Measurements from ENCODE around the gene PAX7.

- no peak for TF ChIP-seq CTCF (conservative IDR thresholded peaks at IDR 0.05; ENCODE audit: low read depth in 2 of 2)
- TF ChIP-seq EZH2 (IDR thresholded peaks at IDR 0.05; ENCODE audit: low read depth, unreplicated experiment): no peak
- no peak for TF ChIP-seq REST (IDR thresholded peaks at IDR 0.05; ENCODE audit: unreplicated experiment)
- TF ChIP-seq CREB1 (CRISPR knock-in tag; IDR thresholded peaks at IDR 0.05; ENCODE audit: low read depth): no peak
- TF ChIP-seq POLR2AphosphoS5 (IDR thresholded peaks at IDR 0.05; ENCODE audit: low read depth): no peak
- no peak for TF ChIP-seq JUNB (IDR thresholded peaks at IDR 0.05; ENCODE audit: unreplicated experiment)
- TF ChIP-seq ZNF114 (CRISPR knock-in tag; IDR thresholded peaks at IDR 0.05): no peak
- no peak for TF ChIP-seq STAT1 (IDR thresholded peaks at IDR 0.05; ENCODE audit: unreplicated experiment)
- TF ChIP-seq EZH2phosphoT487 (IDR thresholded peaks at IDR 0.05; ENCODE audit: unreplicated experiment): no peak
- no peak for TF ChIP-seq ETS1 (IDR thresholded peaks at IDR 0.05)
- TF ChIP-seq ZNF331 (CRISPR knock-in tag; IDR thresholded peaks at IDR 0.05; ENCODE audit: low read depth): no peak
These were observed 24.0 kb upstream of the PAX7 start for GRCh38 chr1:18606443-18607288.
